Hematopoietic multipotent progenitor cell treated with erythropoietin and hydrocortisone succinate and interleukin-3 and kit ligand, for 17 days (in vitro differentiated cells): ENCODE measurements around the gene KDM4C.

Source experiments
- DNase-seq: peaks from one replicate; pipeline ENCODE4 v3.0.0-alpha.2; 2015; ENCODE audit warnings: low spot score

Gene KDM4C

DNA sequence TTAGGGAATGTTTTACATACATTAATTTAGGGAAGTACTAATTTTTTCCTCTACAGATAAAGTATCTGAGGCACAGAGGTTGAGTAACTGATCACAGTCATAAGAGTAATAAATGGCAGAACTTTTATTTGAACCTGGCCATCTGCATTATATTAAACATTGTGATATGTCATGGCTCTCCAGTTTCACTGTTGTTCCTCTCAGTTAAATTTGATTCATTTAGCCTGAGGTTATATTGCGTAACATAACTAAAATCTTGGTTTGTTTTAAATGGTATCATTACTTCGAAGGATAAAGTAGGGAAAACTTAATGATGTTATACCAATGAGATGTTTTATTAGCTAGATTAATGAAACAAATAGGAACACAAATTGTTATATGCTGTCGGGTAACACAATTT, 284.4 kb downstream of the KDM4C start:
- DNase-seq, result no peak

DNA sequence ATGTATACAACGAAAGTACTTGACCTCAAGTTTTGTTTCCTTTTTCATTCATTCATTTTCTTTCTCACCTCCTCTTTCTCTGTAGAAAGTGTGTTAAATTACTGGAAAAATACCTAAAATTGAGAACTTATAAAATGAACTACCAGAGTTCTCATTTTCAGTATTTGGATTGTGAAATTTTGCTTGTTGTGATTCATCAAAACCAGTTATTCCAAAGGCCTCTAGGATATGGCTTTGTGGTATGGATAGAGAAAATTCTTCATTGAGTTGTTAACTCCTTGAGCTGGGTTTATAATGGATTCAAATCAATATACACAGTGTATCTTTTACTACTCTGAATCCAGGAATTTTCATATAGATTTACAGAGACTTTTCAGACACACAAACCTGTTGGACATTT, 287.6 kb downstream of the KDM4C start:
- DNase-seq, result no peak

DNA sequence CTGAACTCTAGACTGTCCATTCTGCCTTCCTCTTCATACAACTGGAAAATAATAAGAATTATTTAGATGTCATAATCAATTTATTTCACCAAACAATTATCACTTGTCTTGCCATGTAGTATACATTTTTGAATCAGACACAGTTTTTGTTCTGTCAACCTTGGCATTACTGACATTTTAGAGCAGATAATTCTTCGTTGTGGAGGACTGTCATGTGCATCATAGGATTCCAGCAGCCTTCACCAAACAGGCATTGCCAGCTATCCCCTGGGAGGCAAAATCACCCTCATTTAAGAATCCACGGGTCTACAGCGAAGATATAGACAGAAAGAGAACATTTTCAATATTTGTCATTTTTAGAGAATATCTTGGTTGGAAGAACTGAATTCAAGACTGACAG, 293.9 kb downstream of the KDM4C start:
- no peak for DNase-seq

DNA sequence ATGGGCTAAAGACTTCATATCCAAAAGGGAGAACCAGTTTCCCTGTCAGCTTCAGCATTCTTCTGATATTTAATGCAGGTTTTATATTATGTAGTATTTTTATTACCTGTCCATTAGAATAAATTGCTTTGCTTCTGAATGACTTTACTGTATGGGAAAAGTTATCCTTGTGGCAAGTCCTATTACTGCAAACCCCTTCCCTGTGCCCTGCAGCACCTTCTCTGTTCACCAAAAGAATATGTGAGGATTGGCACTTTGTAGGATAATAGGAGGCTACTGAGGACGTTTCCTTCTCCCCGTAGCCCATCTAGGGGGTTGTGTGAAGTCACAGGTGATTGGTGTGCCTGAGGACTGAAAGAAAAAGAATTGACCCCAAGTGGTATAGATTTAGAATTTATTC, 296.1 kb downstream of the KDM4C start:
- DNase-seq, result no peak

DNA sequence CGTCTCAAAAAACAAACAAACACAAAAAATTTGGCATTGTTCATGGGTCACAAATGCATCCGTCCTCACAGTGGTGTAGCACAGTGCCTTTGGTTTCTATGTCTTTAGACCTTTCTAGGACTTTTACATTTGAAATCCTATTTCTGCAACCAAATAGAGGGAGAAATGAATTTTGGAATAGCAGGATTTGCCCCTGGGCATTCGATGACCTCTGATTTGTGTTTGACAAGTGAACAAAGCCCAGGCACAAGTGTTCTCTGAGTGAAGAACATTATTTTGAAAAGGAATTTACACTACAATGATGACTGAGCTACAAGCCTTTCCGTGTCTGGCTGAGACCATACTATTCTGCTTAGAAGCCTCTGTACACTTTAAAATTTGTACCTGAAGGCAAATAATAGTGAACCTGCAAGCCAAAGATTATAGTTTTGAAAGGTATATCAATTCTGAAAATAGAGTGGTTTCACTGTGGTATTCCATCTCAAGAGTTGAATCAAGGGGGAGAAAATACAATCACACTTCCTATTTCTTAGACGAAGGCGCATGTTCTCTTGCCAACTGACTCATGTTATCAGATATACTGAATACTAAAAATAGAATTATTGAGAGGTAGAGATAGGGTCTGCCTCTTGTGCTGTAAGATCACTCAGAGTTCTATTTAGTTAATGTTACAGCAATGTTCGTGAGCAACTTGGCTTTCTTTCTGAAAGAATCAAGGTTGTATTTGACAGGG, 297.6 kb downstream of the KDM4C start:
- no peak for DNase-seq

DNA sequence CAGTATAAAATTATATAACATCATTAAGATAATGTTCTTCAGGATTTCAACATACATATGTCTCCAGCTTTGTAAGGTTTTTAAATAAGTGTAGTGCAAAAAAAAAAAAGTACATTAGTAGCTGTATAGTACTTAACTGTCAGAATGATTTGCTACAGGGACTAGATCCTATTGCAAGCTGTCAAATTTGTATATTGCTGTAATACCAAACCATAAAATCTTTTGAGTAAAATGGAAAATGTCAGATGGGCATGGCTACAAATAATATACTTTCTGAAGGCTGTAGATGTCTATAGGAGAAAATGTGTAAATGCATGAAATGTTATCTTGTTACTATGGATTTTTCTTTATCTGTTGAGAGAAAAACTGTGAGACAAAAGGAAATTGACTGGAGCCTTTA, 298.5 kb downstream of the KDM4C start:
- no peak for DNase-seq

DNA sequence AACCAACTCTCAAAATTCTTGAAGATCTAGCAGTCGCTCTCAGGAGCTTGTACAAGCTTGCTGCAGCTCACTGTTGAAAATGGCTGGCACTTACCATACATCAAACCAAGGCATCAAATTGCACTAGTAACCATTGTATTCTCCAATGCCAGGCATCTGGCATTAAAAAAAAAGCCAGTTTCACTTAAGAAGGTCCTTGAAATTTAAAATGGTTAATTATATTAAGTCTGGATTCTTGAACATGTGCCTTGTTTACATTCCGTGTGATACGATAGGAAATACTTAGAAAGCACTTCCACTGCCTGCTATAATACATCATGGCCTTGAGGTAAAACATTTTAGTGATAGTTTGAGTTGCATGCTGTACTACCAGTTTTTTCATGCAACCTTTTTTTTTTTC, 300.7 kb downstream of the KDM4C start:
- DNase-seq, result no peak

DNA sequence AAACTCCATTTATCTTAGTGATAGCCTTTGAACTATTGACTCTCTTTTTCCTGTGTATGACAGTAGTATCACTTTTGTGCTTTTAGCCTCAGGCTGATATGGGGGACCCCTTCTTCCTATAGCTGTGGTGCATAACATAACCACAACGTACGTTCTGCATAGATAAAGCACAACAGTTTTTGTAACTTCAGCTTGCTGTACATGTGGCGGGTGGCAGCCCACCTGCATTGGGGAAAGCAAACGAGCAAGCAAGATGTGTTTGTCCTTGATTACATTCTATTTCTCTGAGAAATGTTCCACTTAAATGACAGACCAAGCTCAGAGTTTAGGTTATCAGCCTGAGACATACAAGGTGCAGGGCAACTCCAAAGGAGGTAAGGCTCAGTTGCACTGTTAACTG, 309.4 kb downstream of the KDM4C start:
- DNase-seq, result no peak

DNA sequence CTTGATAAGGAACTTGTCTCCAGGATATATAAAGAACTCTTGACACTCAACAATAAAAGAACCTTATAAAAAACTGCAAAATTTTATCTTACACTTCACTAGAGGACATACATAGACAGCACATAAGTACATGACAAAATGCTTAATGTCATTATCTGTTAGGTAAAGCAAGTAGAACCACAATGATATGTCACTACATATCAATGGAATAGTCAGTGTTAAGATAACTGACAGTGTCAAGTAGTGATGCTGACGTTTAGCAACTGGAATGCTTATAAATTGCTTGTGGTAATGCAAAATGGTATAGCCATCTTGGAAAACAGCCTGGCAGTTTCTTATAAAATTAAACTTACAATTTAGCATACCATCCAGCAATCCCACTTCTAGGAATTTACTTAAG, 314.1 kb downstream of the KDM4C start:
- DNase-seq, result no peak

DNA sequence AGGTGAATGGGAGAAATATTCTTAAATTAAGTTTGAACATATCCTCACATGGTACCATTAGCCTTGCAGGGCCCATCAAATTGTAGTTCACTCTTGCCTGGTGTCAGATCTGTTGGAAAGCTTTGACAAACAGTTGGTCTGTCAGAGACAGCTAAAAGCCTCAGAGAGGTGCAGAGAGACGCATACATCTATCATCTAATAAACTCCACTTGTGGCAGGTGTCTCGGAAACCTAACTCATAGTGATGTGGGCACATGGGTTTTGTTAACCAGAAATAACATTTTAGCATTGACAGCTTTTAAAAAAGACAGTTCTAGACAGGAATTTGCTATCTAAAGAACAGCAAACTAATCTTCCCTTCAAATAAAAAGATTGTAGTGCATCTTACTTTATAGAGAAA, 315.9 kb downstream of the KDM4C start:
- DNase-seq, result no peak

DNA sequence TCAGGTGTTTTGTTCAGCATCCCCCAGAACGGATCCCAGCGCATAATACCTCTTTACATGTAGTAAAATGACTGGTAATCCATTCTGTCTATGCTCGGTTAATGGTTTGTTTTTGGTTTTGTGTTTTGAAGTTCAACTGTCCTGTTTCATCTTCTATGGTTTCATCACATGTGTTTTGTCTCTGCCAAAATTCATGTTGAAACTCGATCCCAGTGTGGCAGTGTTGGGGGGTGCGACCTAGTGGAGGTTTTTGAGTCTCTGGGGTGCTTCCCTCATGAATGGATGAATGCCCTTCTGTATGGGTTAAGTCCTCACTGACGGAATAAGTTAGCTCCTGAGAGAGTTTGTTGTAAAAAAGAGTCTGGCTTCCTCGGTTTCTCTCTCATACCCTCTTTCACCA, 317.4 kb downstream of the KDM4C start:
- no peak for DNase-seq

DNA sequence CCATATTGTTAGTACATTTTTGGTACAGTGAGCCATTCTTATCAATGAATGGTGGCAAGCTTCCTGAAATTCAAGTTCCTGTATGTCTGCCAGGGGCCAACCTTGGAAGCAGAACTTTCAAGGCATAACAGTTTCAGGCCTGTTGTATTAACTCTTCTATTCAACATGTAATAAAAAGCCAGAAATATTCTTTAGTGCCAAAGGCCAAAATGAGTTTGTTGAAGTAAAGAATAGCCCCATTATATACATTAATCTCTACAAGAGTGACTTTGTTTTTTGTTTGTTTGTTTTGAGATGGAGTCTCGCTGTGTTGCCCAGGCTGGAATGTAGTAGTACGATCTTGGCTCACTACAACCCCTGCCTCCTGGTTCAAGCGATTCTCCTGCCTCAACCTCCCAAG, 321.3 kb downstream of the KDM4C start:
- no peak for DNase-seq

DNA sequence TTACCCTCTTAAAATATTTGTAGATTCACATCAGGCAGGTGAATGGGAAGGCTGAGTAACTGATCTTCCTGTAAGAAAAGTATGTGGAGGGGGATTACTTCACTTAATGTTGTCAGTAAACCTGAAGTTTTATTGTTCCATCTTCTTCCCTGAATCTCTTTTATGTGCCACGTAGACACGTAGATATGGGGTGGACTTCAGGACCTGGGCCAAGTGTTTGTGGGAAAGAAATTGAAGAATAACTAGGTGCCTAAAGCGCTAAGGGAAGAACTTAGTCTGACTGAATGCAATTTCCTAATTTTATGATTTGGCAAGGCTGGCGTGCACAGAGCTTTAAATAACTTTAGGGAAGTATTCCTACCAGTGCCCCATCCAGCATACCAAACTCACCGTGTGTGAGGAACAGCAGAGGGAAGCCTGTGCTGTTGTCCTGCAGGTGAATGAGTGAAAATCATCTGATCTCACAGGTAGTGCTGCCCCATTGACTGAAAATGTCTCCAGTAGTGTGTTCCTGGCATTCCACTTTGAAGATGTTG, 323.4 kb downstream of the KDM4C start:
- no peak for DNase-seq

DNA sequence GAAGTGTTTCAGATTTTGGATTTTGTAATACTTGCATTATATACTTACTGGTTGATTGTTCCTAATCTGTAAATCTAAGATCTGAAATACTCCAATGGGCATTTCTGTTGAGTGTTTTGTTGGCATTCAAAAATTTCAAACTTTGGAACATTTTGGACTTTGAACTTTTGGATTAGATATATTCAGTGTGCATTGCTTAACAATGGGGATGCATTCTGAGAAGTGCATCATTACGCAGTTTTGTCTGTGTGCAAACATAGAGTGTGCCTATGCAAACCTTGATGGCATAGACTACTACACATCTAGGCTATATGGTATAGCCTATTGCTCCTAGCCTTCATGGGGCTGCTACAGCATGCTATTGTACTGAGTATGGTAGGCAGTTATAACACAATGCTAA, 325.4 kb downstream of the KDM4C start:
- DNase-seq, result no peak

DNA sequence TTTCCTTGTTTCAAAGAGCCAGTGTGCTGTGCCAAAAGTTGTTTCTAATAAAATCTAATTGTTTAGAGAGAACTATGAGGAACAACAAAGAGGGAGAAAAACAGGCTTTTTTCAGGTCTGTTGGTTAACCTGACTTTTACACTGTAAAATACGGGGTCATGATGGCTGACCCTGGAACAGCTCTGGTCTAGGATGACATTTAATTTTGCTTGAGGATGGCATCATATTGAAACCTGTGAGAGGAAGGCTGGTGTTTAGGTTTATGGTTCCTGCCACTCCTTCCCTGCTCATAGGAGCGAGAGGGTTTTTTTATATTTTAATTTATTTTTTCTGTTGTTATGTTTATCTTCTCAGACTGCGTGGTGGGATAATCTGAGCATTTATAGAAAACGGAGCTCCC, 327.6 kb downstream of the KDM4C start:
- no peak for DNase-seq

DNA sequence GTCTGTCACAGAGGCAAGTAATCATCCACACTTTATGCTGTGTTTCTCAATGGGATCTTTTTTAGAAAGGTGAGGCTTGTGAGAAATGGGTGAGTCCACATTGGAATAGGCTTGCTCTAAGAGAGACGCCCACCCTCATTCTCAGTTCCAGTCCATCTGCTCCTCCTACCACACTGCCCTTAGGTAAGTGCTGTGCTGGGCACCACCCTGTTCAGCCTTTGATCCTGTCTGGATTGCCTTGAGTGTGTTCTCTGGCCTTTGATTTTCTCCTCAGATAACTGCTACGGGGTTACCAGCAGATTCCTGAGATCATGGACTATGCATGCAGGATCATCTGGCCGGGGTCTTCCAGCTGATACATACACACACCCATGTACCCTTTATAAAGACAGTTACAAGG, 328.6 kb downstream of the KDM4C start:
- DNase-seq, result no peak

DNA sequence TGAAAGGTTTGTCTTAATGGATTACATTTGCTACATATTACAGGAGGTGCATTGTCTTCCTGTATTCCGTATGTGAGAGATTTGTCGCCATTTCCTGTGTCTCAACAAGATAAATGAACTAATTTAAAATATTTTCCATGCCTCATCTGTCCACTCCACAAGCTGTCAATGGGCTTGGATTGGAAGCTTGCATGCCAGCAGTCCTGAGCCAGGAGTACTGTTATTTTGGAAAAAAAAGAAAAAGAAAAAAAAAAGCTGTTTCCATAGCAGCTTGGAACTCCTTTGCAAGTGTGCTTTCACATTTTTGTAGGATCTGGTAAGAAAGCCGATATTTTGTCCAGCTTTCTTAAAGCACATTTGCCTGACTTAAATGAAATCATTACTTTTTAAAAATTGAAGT, 330.8 kb downstream of the KDM4C start:
- DNase-seq, result no peak

DNA sequence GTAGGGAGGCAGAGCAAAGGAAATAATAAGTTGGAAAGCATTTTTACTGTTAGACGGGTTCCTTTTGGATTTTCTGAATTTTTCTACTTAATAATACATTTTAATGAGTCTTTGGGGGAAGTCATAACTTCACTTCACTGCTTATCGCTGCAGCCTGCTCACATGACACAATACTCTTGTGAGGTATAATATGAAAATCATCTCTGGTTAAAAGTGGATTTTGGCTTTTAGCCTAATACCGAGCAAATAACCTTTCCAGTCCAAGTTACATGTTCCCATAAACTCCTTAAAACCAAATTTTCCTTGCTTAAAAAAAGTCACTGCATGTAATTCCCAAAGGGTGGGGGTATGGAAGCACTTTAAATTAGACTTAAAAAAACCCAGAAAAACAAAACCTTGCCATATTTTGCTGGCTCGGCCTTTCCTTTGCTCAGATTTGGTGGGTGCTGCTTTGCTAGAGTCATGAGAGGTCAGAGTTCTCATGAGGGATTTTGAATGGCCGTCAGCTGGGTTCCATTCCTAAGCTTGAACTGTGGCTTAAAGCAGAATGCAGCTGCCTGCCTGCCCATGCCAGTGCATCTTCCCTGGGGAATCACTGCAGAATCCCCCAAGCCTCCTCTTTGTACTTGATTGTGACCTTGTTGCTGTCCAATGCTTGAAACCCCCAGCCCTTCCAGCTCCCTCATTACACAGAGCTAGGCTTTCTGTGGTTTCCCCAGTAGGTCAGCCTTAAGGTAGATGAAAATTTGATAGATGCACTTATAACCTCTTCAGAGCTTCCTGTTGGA, 331.8 kb downstream of the KDM4C start:
- DNase-seq, result no peak

DNA sequence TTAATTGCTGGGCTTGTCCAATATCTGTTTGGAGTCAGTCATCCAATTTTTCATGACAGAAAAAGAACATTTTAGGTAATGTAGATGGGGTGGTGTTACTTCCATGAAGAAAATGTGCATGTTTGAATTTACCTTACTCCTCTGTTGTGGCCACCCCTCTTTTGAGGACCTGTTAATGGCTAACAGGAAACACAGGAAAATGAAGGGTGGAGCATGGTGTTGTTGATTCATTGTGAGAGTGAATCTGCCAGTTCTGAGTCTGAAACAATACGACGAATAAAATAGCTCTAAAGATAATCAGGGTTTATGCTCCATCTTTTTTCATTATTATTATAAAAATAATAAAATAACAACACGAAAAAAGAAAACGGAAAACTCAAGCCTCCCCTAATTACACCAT, 335.3 kb downstream of the KDM4C start:
- DNase-seq, result no peak

DNA sequence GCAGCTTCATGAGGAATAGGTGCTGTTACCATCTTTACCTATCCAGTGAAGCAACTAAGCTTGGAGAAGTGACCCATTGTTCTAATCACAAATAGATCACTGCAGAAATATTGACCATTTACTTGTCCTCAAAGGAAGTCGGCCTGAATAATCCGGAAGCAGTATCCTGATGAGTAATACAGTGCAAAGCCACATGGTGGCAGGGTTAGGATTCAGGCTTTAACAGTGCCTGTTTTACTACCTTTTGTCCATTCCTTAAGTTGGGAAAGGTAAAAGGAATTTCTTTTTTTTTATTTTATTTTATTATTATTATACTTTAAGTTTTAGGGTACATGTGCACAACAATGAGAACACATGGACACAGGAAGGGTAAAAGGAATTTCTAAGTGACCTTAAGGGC, 336.3 kb downstream of the KDM4C start:
- DNase-seq, result no peak

DNA sequence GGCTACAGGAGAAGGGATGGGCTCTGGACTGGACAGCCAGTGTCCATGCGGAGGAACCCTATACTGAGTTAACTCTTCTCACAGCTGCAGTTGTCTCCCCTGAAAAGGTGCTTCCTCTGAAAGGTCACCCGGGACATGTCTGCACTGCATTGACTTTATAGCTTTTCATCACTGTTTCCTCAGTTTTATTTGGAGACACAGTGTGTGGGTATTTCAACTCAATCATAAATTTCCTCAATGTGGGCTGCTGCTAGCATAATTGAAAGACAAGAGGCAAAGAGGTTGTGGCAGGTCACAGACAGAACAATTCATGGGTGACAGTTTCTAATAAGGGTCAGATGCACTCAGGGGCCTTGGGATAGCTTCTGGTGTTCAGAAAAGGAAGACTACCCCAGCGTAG, 336.8 kb downstream of the KDM4C start:
- DNase-seq, result no peak

DNA sequence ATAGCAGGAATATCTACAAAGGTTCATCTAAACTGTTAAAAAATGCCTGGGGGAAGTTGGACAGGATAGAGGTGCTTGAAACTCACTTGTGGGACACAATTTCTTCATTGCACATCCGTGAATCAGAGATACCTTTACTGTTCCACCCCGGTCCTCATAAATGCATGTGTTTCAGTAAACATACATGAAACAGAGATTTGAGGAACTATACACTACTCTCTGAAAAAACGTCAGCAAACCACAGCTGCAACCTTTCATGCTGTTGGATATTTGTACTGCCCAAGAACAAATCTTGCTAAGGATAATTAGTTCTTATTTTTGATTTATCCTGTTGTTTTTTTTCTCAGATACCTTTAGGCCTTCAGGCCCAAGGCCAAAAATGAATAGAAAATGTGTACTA, 337.3 kb downstream of the KDM4C start:
- no peak for DNase-seq

DNA sequence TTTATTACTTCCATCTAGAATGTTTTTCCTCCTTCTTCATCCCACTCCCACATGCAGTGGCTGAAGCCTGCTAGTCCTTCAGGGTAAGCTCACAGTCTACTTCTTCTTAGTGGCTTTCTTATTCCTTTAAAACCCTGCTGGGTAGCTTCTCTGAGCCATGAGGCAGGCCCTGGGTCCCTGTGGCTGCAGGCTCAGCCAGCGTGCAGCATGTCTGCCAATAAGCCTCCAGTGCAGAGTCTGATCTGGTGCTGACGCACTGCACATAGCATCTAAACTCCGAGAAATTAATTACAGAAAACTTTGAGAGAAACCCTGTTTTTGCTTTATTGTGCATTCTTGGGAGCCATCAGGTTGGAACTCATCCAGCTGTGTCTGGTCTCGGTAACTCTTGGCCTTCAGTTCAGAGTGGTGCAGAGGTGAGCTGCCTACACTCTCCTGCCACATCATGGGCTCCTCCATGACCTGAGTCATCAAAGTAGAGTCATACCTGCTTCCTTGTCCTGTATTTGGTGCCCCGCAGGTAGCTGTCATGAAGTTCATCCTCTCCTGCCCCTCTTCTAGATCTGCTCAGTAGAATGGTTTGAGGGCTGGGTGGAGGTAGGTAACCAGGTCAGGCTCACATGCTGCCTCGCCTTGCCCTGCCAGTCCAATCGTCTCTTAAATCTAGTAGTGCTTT, 339.4 kb downstream of the KDM4C start:
- no peak for DNase-seq
